PC-9 (cell line): ENCODE measurements around the gene PRRC2A. TPM values are rescaled to one million over a fixed set of nuclear protein-coding genes. Genes with fewer than 3 reads are reported as not detected.

ENCODE experiments used
- BruUV-seq: library from RNA; stranded (reverse); fragments of 400-500 nt; replicated peaks from 2 replicates; lab custom pipeline; 2021; lab: Mats Ljungman, UMichigan
- CTCF ChIA-PET: fragments of 300-600 bp; sonication (Branson Sonifier 250); formaldehyde crosslinking; loops from one replicate; lab custom pipeline; 2022; ENCODE audit warnings: antibody characterized with exemption; lab: Charles Lee
- POLR2A ChIA-PET: fragments of 300-600 bp; sonication (Branson Sonifier 250); formaldehyde crosslinking; loops from one replicate; lab custom pipeline; 2022; ENCODE audit warnings: antibody characterized with exemption; ENCODE audit not compliant: unreplicated experiment; lab: Charles Lee
- DNase-seq, 2 experiments: peaks; one replicate each; pipeline versions ENCODE4 v3.0.0 to v3.0.0-alpha.2; 2015 to 2022; ENCODE audit warnings: mixed read lengths in 1 of 2
- H2AFZ ChIP-seq: fragments of 200-600 bp; sonication (generic); 2 replicates; pipeline ENCODE4 v1.8.1; 2017; ENCODE audit warnings: antibody characterized with exemption
- H3F3A ChIP-seq: fragments of 200-600 bp; sonication (generic); 2 replicates; pipeline ENCODE4 v1.8.1; 2017; ENCODE audit warnings: antibody characterized with exemption, mild to moderate bottlenecking, low read depth; ENCODE audit not compliant: insufficient read depth
- H3K27ac ChIP-seq: fragments of 200-600 bp; sonication (generic); 2 replicates; pipeline ENCODE4 v1.6.1; 2016; ENCODE audit warnings: mixed run types
- H3K27me3 ChIP-seq: fragments of 200-600 bp; sonication (generic); 2 replicates; pipeline ENCODE4 v1.6.1; 2016; ENCODE audit warnings: low read depth, mixed run types; ENCODE audit not compliant: insufficient read depth
- H3K36me3 ChIP-seq: fragments of 200-600 bp; sonication (generic); 2 replicates; pipeline ENCODE4 v1.6.1; 2016; ENCODE audit warnings: low read depth, mixed run types
- H3K4me1 ChIP-seq: fragments of 200-600 bp; sonication (generic); replicated peaks from 2 replicates; pipeline ENCODE4 v1.6.1; 2016; ENCODE audit warnings: mixed run types; ENCODE audit not compliant: insufficient read depth
- H3K4me2 ChIP-seq: fragments of 200-600 bp; sonication (generic); 2 replicates; pipeline ENCODE4 v1.6.1; 2017; ENCODE audit warnings: mixed run types
- H3K4me3 ChIP-seq: fragments of 200-600 bp; sonication (generic); 2 replicates; pipeline ENCODE4 v1.6.1; 2016; ENCODE audit warnings: mixed run types
- H3K79me2 ChIP-seq: fragments of 200-600 bp; sonication (generic); 2 replicates; pipeline ENCODE4 v1.6.1; 2017; ENCODE audit warnings: low read depth, mixed run types
- H3K9me2 ChIP-seq: fragments of 200-600 bp; sonication (generic); 2 replicates; pipeline ENCODE4 v1.8.1; 2017; ENCODE audit warnings: mild to moderate bottlenecking; ENCODE audit not compliant: insufficient read depth
- H3K9me3 ChIP-seq: fragments of 200-600 bp; sonication (generic); 2 replicates; pipeline ENCODE4 v1.8.1; 2016; ENCODE audit warnings: low read depth; ENCODE audit not compliant: insufficient read depth
- H4K20me1 ChIP-seq: fragments of 200-600 bp; sonication (generic); 2 replicates; pipeline ENCODE4 v1.8.1; 2017; ENCODE audit not compliant: insufficient read depth
- EZH2 ChIP-seq: fragments of 200-600 bp; sonication (generic); IDR thresholded peaks from 2 replicates; pipeline ENCODE4 v1.8.0; 2017; ENCODE audit warnings: antibody characterized with exemption, low read depth
- intact Hi-C: fragments of 100-400 bp; cut with micrococcal nuclease; formaldehyde crosslinking; loops from one replicate; pipeline ENCODE4 v1.10.0; 2022; ENCODE audit not compliant: unreplicated experiment
- total RNA-seq: library from RNA; stranded (reverse); gene quantifications from 2 replicates; pipeline ENCODE4 v1.2.3, GENCODE V29; 2021
- TF ChIP-seq, protein P1 (sequence below): fragments of 200-600 bp; sonication (generic); conservative IDR thresholded peaks from 2 replicates; pipeline ENCODE4 v1.6.1; 2017; ENCODE audit warnings: mixed run types, antibody characterized with exemption, mild to moderate bottlenecking, moderate library complexity

Gene PRRC2A
- total RNA-seq, 1 experiment from 2014 or later: 192 TPM

DNA sequence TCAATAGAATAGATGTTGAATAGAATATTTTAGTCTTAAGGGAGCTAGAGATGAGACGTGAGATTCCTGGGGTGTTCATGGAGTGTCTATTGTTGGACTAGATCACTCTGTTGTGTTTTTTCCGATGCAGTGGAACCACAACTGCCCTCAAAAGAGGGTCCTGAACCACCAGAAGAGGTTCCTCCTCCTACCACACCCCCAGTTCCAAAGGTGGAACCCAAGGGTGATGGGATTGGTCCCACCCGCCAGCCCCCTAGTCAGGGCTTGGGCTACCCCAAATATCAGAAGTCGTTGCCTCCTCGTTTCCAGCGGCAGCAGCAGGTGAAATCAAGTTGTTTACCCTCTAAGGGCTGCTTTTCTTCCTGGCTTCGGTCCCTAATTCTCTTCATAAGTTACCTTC, 8.5 kb downstream of the PRRC2A start:
- no peak overlapping the region for H2AFZ ChIP-seq
- CTCF ChIA-PET: no interaction called here
- peaks cover 5% of the 10 kb centered on the region; the same call in 1 of the 2 replicates for H4K20me1 ChIP-seq
- no peaks in the 10 kb centered on the region for H3K9me2 ChIP-seq
- H3K27ac ChIP-seq: no peak overlapping the region
- no peak overlapping the region for H3K4me2 ChIP-seq
- peaks cover 39% of the 10 kb centered on the region for H3F3A ChIP-seq
- H3K36me3 ChIP-seq: peaks cover 53% of the 10 kb centered on the region
- BruUV-seq: no TSS peak
- TF ChIP-seq, protein P1, sequence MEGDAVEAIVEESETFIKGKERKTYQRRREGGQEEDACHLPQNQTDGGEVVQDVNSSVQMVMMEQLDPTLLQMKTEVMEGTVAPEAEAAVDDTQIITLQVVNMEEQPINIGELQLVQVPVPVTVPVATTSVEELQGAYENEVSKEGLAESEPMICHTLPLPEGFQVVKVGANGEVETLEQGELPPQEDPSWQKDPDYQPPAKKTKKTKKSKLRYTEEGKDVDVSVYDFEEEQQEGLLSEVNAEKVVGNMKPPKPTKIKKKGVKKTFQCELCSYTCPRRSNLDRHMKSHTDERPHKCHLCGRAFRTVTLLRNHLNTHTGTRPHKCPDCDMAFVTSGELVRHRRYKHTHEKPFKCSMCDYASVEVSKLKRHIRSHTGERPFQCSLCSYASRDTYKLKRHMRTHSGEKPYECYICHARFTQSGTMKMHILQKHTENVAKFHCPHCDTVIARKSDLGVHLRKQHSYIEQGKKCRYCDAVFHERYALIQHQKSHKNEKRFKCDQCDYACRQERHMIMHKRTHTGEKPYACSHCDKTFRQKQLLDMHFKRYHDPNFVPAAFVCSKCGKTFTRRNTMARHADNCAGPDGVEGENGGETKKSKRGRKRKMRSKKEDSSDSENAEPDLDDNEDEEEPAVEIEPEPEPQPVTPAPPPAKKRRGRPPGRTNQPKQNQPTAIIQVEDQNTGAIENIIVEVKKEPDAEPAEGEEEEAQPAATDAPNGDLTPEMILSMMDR: no peak
- TF ChIP-seq EZH2: no peak
- DNase-seq: no peak
- no peak overlapping the region for H3K4me3 ChIP-seq
- no peaks in the 10 kb centered on the region for H3K9me3 ChIP-seq
- intact Hi-C loops: no loop called here
- H3K4me1 ChIP-seq: no peaks in the 10 kb centered on the region
- peaks cover 17% of the 10 kb centered on the region for H3K79me2 ChIP-seq
- POLR2A ChIA-PET: no interaction called here
- no peaks in the 10 kb centered on the region for H3K27me3 ChIP-seq

GRCh38 chr6:31630177-31630934, 9.8 kb downstream of the PRRC2A start:
- no TSS peak for BruUV-seq
- no peak overlapping the region for H3K4me2 ChIP-seq
- CTCF ChIA-PET: no interaction called here
- H3K27me3 ChIP-seq: no peaks in the 10 kb centered on the region
- POLR2A ChIA-PET: interaction anchor here (0.7 kb wide), 1 partner anchor 291 kb away, joined by 6 read pairs; no protein-coding TSS in a partner anchor
- H3K9me2 ChIP-seq: no peaks in the 10 kb centered on the region
- H3K79me2 ChIP-seq: 0 out of 2 replicates have a peak, but pooled peaks cover 5% of the 10 kb centered on the region
- no peak overlapping the region for H3K4me3 ChIP-seq
- DNase-seq: no peak
- H4K20me1 ChIP-seq: peaks cover 3% of the 10 kb centered on the region; the same call in 1 of the 2 replicates
- H3F3A ChIP-seq: peaks cover 45% of the 10 kb centered on the region
- H3K27ac ChIP-seq: no peak overlapping the region
- TF ChIP-seq EZH2: no peak
- TF ChIP-seq, protein P1: no peak
- no peaks in the 10 kb centered on the region for H3K9me3 ChIP-seq
- peaks cover 42% of the 10 kb centered on the region for H3K36me3 ChIP-seq
- no peak overlapping the region for H2AFZ ChIP-seq
- no peaks in the 10 kb centered on the region for H3K4me1 ChIP-seq
- intact Hi-C loops: no loop called here

GRCh38 chr6:31631209-31631608, 10.7 kb downstream of the PRRC2A start:
- H3K9me2 ChIP-seq: no peaks in the 10 kb centered on the region
- H3K4me3 ChIP-seq: no peak overlapping the region
- H3K4me1 ChIP-seq: no peaks in the 10 kb centered on the region
- no peak for DNase-seq
- H3K4me2 ChIP-seq: no peak overlapping the region
- CTCF ChIA-PET: no interaction called here
- TF ChIP-seq EZH2: no peak
- TF ChIP-seq, protein P1: no peak
- BruUV-seq: no TSS peak
- no peaks in the 10 kb centered on the region for H3K27me3 ChIP-seq
- intact Hi-C loops: no loop called here
- no peaks in the 10 kb centered on the region for H3K79me2 ChIP-seq
- H3K36me3 ChIP-seq: peaks cover 34% of the 10 kb centered on the region
- 0 out of 2 replicates have a peak, but pooled peaks cover 3% of the 10 kb centered on the region for H4K20me1 ChIP-seq
- H3F3A ChIP-seq: peaks cover 50% of the 10 kb centered on the region
- H3K27ac ChIP-seq: no peak overlapping the region
- no peak overlapping the region for H2AFZ ChIP-seq
- H3K9me3 ChIP-seq: no peaks in the 10 kb centered on the region
- POLR2A ChIA-PET: no interaction called here
